Measurements from ENCODE around the gene GLUL. TPM values are rescaled to one million over a fixed set of nuclear protein-coding genes. Genes with fewer than 3 reads are reported as not detected.
A peak's percentile ranks its signal among the peaks of the same experiment; 100 is the strongest.
"Not testable (repeated sequence)": the region's sequence is repeated elsewhere in the genome, so short reads cannot be mapped to it uniquely, and the experiment has no call there.

Gene GLUL
- total RNA-seq, 2 experiments from 2014 or later: 71.5 to 73.1 TPM

DNA sequence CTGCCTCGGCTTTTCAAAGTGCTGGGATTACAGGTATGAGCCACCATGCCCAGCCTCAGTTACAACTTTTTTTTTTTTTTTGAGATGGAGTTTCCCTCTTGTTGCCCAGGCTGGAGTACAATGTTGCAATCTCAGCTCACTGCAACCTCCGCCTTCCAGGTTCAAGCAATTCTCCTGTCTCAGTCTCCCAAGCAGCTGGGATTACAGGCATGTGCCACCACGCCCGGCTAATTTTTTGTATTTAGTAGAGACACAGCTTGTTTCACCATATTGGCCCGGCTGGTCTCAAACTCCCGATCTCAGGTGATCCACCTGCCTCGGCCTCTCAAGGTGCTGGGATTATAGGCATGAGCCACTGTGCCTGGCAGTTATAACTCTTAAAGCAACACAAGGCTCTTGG, 11.8 kb downstream of the GLUL start:
- H3K27me3 Mint-ChIP-seq (ENCODE audit: low read depth); DNase-seq; H3K27ac Mint-ChIP-seq; H3K4me1 Mint-ChIP-seq (ENCODE audit: low read depth); intact Hi-C loops (cut with micrococcal nuclease); H3K4me3 Mint-ChIP-seq; H3K9me3 Mint-ChIP-seq: not testable (repeated sequence)
- peaks cover 10% of the 10 kb centered on the region for H3K36me3 Mint-ChIP-seq (ENCODE audit: low read depth)
- CTCF ChIA-PET: interaction anchor here (0.9 kb wide), 1 partner anchor 17 kb away, joined by 4 read pairs; no protein-coding TSS in a partner anchor

DNA sequence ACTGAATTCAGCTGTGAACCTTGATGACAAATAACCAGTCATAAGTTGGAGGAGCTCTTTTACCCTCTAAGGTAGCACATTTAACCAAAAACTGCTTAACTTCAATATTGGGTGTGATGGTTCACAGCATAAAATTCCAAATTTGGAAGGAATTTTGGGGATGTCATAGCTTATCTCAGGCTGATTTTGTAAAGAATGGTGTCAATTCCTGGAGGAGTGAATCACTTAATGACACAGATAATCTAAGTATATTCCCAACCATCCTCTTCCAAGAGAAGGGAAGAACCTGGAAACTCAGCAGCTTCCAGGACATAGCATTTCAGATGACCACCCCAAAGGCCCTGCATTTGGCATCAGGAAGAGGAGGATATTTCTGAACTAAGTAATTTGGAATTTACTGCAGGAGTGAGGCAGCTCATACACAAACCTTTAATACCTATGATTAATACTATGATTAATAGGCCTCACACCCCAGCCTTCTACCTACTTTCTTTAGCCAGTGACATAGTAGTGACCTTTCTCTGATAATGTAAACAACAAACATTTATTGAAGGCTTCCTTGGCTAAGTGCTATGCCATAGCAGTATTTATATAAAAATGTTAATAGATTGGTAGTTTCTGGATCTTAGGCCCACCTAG, 14.5 kb downstream of the GLUL start:
- DNase-seq: no peak
- H3K9me3 Mint-ChIP-seq: no peaks in the 10 kb centered on the region
- no peaks in the 10 kb centered on the region for H3K27me3 Mint-ChIP-seq (ENCODE audit: low read depth)
- no peak overlapping the region for H3K27ac Mint-ChIP-seq
- H3K4me3 Mint-ChIP-seq: no peak overlapping the region
- CTCF ChIA-PET: interaction anchor here (0.8 to 2.0 kb wide), 4 partner anchors 19 to 292 kb away, joined by 3 to 7 read pairs (median 4); no protein-coding TSS in a partner anchor
- peaks cover 3% of the 10 kb centered on the region for H3K36me3 Mint-ChIP-seq (ENCODE audit: low read depth)
- intact Hi-C loops (cut with micrococcal nuclease): no loop called here
- no peaks in the 10 kb centered on the region for H3K4me1 Mint-ChIP-seq (ENCODE audit: low read depth)

DNA sequence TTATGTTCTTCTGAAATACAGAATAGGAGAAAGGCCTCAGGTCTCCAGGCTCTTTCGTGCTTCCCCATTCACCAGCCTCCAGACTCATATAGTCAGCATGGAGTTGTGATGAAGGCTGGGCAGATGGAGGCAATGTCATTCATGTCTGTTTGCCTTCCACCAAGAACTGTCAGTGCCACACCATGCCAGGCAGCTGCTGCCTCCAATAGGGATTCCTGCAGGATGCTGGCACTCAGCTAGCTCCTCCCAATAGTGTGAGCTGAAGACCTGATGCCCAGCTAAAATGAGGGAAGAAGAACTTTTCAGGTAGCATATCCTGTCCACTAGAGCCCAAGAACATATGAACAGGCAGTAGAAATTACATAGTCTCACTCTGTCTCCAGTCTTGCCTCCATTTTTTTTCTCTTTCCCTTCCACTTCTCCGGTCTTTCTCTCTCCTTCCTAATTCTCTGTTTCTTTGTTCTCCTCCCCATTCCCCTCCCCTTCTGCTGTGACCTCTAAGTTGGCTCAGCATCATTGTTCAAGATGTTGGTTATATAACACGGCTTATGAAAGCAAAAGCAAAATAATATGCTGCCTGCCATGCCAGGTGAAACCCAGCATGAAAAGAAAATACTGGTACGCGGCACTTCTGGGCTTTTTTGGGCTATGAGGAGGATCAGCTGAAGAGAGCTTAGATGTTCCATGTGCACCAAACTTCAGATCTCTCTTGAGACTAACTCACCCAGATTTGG, 17.3 kb downstream of the GLUL start:
- H3K9me3 Mint-ChIP-seq: no peaks in the 10 kb centered on the region
- intact Hi-C loops (cut with micrococcal nuclease): no loop called here
- no peak for DNase-seq
- no peaks in the 10 kb centered on the region for H3K36me3 Mint-ChIP-seq (ENCODE audit: low read depth)
- CTCF ChIA-PET: interaction anchor here (0.6 kb wide), 1 partner anchor 147 kb away, joined by 3 read pairs; no protein-coding TSS in a partner anchor
- no peak overlapping the region for H3K27ac Mint-ChIP-seq
- H3K4me3 Mint-ChIP-seq: no peak overlapping the region
- H3K27me3 Mint-ChIP-seq (ENCODE audit: low read depth): no peaks in the 10 kb centered on the region
- no peaks in the 10 kb centered on the region for H3K4me1 Mint-ChIP-seq (ENCODE audit: low read depth)

- no peaks in the 10 kb centered on the region for H3K27me3 Mint-ChIP-seq (ENCODE audit: low read depth)
- no peaks in the 10 kb centered on the region for H3K9me3 Mint-ChIP-seq
- no peak for DNase-seq
- H3K36me3 Mint-ChIP-seq (ENCODE audit: low read depth): no peaks in the 10 kb centered on the region
- H3K27ac Mint-ChIP-seq: no peak overlapping the region
- intact Hi-C loops (cut with micrococcal nuclease): no loop called here
- CTCF ChIA-PET: interaction anchor here (0.6 kb wide), 1 partner anchor 540 kb away, joined by 3 read pairs; no protein-coding TSS in a partner anchor
- H3K4me3 Mint-ChIP-seq: no peak overlapping the region
- no peaks in the 10 kb centered on the region for H3K4me1 Mint-ChIP-seq (ENCODE audit: low read depth)
Measured at GRCh38 chr1:182370532-182370931, 21.1 kb downstream of the GLUL start.

DNA sequence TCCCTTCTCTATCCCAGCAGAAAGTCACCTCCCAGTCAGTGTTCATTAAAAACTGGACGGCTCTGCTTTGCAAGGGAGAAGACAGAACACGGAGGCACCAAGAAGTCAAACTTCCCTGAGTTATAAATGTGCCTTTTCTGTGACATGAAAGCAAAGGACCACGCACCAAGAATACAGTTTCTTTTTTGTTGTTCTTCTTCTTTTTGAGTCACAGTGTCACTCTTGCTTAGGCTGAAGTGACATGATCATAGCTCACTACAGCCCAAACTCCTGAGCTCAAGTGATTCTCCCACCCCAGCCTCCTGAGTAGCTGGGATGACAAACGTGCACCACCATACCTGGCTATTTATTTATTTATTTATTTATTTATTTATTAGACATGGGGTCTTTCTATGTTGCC, 22.7 kb downstream of the GLUL start:
- no peaks in the 10 kb centered on the region for H3K27me3 Mint-ChIP-seq (ENCODE audit: low read depth)
- H3K4me1 Mint-ChIP-seq (ENCODE audit: low read depth): no peaks in the 10 kb centered on the region
- no peak overlapping the region for H3K4me3 Mint-ChIP-seq
- CTCF ChIA-PET: no interaction called here
- H3K9me3 Mint-ChIP-seq: no peaks in the 10 kb centered on the region
- intact Hi-C loops (cut with micrococcal nuclease): no loop called here
- no peaks in the 10 kb centered on the region for H3K36me3 Mint-ChIP-seq (ENCODE audit: low read depth)
- no peak for DNase-seq
- no peak overlapping the region for H3K27ac Mint-ChIP-seq

DNA sequence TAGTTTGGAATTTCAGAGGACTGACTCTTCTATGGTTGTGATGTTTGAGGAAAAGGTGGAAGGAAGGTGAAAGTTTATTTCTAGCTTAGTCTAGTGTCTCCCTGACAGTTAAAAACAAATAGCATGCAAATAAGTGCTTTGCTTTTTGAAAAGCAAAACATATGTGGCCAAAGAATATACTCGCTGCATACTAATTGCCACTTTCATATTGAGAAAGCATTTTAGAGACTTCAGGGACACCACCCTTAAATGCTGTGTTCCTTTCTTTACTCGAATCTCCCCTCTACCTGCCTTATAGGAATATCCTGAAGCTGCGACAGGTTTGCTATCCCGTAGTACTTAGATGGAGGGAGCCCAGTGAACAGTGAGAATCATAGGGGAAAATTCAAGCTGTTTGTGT, 23.2 kb downstream of the GLUL start:
- no peak overlapping the region for H3K4me3 Mint-ChIP-seq
- no peak overlapping the region for H3K27ac Mint-ChIP-seq
- intact Hi-C loops (cut with micrococcal nuclease): no loop called here
- DNase-seq: no peak
- H3K36me3 Mint-ChIP-seq (ENCODE audit: low read depth): no peaks in the 10 kb centered on the region
- no peaks in the 10 kb centered on the region for H3K27me3 Mint-ChIP-seq (ENCODE audit: low read depth)
- no peaks in the 10 kb centered on the region for H3K4me1 Mint-ChIP-seq (ENCODE audit: low read depth)
- H3K9me3 Mint-ChIP-seq: no peaks in the 10 kb centered on the region
- CTCF ChIA-PET: no interaction called here

DNA sequence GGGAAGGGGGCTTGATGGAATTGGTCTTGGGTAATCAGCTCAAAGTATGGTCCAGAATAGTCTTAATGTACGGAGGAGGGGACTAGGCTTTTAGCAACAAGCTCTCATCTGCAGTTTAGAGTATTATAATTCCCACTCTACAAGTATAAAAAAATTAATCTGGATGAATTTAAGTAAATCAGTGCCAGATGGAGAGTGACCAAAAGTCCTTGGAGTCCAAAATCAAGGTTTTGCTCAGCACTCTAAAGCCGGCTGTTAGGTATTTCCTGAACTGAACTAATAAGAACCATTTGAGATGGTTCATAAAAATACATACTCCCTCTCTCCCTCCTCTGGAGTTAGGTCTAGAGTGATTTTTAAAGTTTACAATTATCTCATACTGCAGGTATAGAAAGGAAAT, 23.7 kb downstream of the GLUL start:
- intact Hi-C loops (cut with micrococcal nuclease): no loop called here
- CTCF ChIA-PET: no interaction called here
- Mint-ChIP-seq H3K27me3 (ENCODE audit: low read depth) (no peaks in the 10 kb centered on the region), H3K4me1 (ENCODE audit: low read depth) (no peaks in the 10 kb centered on the region), H3K9me3 (no peaks in the 10 kb centered on the region), H3K36me3 (ENCODE audit: low read depth) (no peaks in the 10 kb centered on the region), H3K27ac (no peak overlapping the region), H3K4me3 (no peak overlapping the region)
- DNase-seq: no peak

DNA sequence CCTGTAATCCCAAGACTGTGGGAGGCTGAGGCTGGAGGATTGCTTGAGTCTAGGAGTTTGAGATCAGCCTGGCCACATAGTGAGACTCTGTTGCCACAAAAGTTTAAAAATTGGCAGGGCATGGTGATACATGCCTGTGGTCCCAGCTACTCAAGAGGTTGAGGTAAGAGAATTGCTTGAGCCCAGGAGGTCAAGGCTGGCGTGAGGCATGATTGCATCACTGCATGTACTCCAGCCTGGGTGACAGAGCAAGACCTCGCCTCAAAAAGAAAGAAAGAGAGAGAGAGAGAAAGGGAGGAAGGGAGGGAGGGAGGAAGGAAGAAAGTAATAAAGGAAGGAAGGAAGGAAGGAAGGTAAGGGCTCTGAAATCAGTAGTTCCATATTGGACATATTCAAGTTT, 25.0 kb downstream of the GLUL start:
- no peak overlapping the region for H3K4me3 Mint-ChIP-seq
- intact Hi-C loops (cut with micrococcal nuclease): no loop called here
- no peak overlapping the region for H3K27ac Mint-ChIP-seq
- CTCF ChIA-PET: interaction anchor here (0.6 kb wide), 2 partner anchors 448 to 721 kb away, joined by 3 to 5 read pairs; no protein-coding TSS in a partner anchor
- H3K27me3 Mint-ChIP-seq (ENCODE audit: low read depth): no peaks in the 10 kb centered on the region
- DNase-seq: no peak
- no peaks in the 10 kb centered on the region for H3K4me1 Mint-ChIP-seq (ENCODE audit: low read depth)
- H3K9me3 Mint-ChIP-seq: no peaks in the 10 kb centered on the region
- H3K36me3 Mint-ChIP-seq (ENCODE audit: low read depth): no peaks in the 10 kb centered on the region

GRCh38 chr1:182359645-182360044, 31.9 kb downstream of the GLUL start:
- DNase-seq: no peak
- CTCF ChIA-PET: interaction anchor here (1.5 kb wide), 1 partner anchor 37 kb away, joined by 4 read pairs; no protein-coding TSS in a partner anchor
- H3K27me3 Mint-ChIP-seq (ENCODE audit: low read depth): no peaks in the 10 kb centered on the region
- no peaks in the 10 kb centered on the region for H3K36me3 Mint-ChIP-seq (ENCODE audit: low read depth)
- H3K9me3 Mint-ChIP-seq: no peaks in the 10 kb centered on the region
- no peaks in the 10 kb centered on the region for H3K4me1 Mint-ChIP-seq (ENCODE audit: low read depth)
- intact Hi-C loops (cut with micrococcal nuclease): no loop called here
- no peak overlapping the region for H3K4me3 Mint-ChIP-seq
- H3K27ac Mint-ChIP-seq: no peak overlapping the region

DNA sequence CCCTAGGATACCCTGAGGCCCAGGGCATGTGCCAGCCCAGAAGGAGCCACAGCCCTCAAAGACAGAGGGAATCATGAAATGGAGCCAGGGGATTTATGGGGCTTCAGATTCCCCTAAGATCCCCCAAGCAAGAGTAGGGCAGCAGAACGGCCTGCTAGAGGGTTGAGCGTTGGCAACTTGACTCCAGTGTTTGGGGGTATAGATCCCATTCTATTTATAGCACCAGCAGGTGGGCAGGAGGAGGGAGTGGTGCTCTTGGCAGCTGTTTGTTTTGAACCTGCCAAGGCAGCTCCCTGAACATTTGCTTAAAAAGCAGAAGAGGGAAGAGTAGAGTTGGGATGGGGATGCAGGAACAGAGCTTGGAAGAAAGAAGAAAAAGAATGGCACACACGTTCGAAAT, 33.7 kb downstream of the GLUL start:
- intact Hi-C loops (cut with micrococcal nuclease): no loop called here
- Mint-ChIP-seq H3K27me3 (ENCODE audit: low read depth) (no peaks in the 10 kb centered on the region), H3K4me3 (no peak overlapping the region), H3K4me1 (ENCODE audit: low read depth) (no peaks in the 10 kb centered on the region), H3K9me3 (no peaks in the 10 kb centered on the region), H3K36me3 (ENCODE audit: low read depth) (no peaks in the 10 kb centered on the region), H3K27ac (no peak overlapping the region)
- CTCF ChIA-PET: no interaction called here
- no peak for DNase-seq

DNA sequence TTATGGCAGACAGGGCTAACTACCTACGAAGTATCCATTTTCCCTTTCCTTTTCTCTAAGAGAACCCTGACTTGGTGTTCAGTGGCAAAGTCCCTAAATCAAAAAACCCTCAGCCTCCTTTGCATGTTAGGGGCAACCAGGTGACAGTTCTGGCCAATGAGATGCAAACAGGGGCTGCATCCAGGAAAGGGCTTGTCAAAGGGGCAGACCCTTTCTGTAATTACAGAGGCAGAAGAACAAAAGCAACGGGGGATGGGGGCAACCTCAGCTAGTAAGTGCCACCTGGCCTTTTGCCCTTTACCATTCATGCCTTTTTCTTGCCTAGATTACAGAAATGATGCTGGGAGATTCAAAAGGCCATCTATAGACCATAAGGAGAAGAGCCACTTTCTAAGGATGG, 34.4 kb downstream of the GLUL start:
- DNase-seq: peak; percentile 9
- no peaks in the 10 kb centered on the region for H3K9me3 Mint-ChIP-seq
- intact Hi-C loops (cut with micrococcal nuclease): no loop called here
- H3K4me1 Mint-ChIP-seq (ENCODE audit: low read depth): no peaks in the 10 kb centered on the region
- H3K27ac Mint-ChIP-seq: no peak overlapping the region
- H3K4me3 Mint-ChIP-seq: no peak overlapping the region
- CTCF ChIA-PET: no interaction called here
- H3K36me3 Mint-ChIP-seq (ENCODE audit: low read depth): no peaks in the 10 kb centered on the region
- H3K27me3 Mint-ChIP-seq (ENCODE audit: low read depth): no peaks in the 10 kb centered on the region

GRCh38 chr1:182355723-182356098, 35.9 kb downstream of the GLUL start:
- no peaks in the 10 kb centered on the region for H3K36me3 Mint-ChIP-seq (ENCODE audit: low read depth)
- H3K4me1 Mint-ChIP-seq (ENCODE audit: low read depth): no peaks in the 10 kb centered on the region
- H3K27ac Mint-ChIP-seq: no peak overlapping the region
- no peaks in the 10 kb centered on the region for H3K9me3 Mint-ChIP-seq
- no peaks in the 10 kb centered on the region for H3K27me3 Mint-ChIP-seq (ENCODE audit: low read depth)
- DNase-seq: no peak
- intact Hi-C loops (cut with micrococcal nuclease): no loop called here
- H3K4me3 Mint-ChIP-seq: no peak overlapping the region
- CTCF ChIA-PET: interaction anchor here (0.7 kb wide), 1 partner anchor 134 kb away, joined by 3 read pairs; no protein-coding TSS in a partner anchor
